ENCODE data around the gene BRD3.

BRD3 gene

DNA sequence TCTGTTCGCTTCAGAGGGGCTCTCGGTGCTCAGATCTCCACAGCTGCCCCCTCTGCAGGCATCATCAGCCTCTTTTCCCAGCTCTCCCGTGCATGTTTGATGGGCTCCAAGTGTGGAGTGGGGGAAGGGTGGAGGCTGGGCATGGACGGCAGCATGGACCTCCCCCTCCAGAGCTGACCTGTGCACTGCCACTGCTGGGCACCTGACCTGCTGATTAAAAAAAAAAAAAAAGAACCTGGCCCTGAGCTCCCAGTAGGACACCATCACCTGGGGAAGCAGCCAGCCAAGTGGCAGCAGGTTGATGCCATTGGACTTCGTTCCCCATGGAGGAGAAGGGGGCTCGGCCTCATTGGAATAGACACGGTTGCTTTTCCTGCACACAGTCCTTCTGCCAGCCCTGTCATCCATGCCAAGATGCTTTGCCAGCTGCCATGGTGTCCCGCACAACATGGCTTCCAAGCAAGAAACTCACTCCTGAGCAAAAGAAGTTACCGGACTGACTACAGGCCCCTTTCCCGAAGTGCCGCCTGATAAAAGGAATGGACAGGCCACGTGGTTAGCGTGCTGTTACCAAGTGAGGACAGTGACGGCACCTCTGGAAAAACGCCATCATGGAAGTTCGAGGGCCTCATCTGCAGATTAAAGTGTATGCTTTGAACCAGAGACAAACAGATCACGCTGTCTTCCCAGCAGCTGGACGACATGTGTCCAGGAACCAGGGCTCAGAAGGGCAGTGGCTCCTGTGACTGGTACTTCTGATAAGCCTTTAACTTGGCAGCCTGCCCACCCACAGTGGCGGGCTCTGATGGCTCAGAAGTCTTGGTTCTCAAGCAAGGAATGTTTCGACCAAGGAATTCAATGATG lies 57.3 kb downstream of the BRD3 start:
- Histone ChIP-seq H3K9me3 (ENCODE audit: control insufficient read depth, insufficient read depth, low read length) (peaks cover 14% of the 10 kb centered on the region; the same call in 1 of the 2 replicates), H3K36me3 (ENCODE audit: insufficient read depth, low read length) (no peaks in the 10 kb centered on the region), H3K9ac (ENCODE audit: low read depth, low read length) (no peak overlapping the region), H3K4me1 (ENCODE audit: insufficient read depth, low read length) (no peaks in the 10 kb centered on the region)

DNA sequence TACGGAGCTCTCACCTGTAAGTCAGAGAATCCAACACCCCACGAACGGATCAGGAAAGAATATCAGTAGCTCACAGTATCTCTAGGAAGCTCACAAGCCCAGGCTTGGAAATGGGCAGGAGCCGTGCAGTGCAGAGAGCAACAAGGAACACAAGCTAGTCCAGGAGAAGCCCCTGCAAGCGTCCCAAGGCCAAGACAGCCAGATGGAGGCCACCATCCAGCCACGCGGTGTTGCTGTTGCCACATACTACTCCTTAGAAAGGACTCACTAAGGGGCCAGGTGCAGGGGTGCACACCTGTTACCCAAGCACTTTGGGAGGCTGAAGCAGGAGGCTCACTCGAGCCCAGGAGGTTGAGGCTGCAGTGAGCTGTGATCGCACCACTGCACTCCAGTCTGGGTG lies 60.3 kb downstream of the BRD3 start:
- H3K9me3 ChIP-seq (ENCODE audit: control insufficient read depth, insufficient read depth, low read length) = peaks cover 6% of the 10 kb centered on the region; the same call in 1 of the 2 replicates
- H3K9ac ChIP-seq (ENCODE audit: low read depth, low read length) = no peak overlapping the region
- H3K36me3 ChIP-seq (ENCODE audit: insufficient read depth, low read length) = no peaks in the 10 kb centered on the region

DNA sequence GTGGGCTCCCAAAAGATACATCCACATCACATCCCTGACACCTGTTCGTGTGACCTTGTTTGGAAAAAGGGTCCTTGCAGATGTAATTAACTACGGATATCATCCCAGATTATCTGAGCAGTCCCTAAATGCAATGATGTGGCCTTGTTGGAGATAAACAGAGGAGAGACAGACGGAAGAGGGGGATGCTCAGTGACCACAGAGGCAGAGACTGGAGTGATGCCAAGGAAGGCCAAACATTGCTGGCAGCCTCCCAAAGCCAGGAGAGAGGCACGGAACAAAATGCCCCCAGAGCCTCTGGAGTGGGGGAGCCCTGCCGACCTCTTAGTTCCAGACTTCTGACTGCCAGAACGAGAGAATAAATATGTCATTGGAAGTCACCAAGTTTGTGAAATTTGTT lies 60.7 kb downstream of the BRD3 start:
- Histone ChIP-seq H3K9ac (ENCODE audit: low read depth, low read length) (no peak overlapping the region), H3K36me3 (ENCODE audit: insufficient read depth, low read length) (no peaks in the 10 kb centered on the region), H3K4me1 (ENCODE audit: insufficient read depth, low read length) (no peaks in the 10 kb centered on the region), H3K9me3 (ENCODE audit: control insufficient read depth, insufficient read depth, low read length) (peaks cover 6% of the 10 kb centered on the region; the same call in 1 of the 2 replicates)

More for the DNA sequence above, 60.3 kb downstream of the BRD3 start:
- H3K4me1 ChIP-seq (ENCODE audit: insufficient read depth, low read length) = no peaks in the 10 kb centered on the region

DNA sequence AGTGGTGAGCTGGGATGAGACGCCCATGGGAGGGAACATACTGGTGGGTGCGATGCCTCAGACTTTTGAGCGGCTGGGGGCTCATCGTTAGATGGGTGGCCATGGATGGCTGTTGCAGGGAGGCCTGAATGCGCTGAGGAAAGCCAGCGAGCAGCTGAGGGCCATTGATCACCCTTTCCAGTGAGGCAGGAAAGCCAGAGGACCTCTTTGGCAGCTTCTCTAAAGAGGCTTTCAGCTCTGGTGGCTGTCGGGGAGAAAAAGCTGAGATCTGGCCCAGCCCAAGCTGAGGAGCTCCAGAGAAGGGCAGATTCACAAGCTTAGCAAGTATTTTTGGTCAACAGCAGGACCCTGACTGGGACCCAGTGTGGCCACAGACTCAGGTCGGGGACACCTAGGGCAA lies 62.4 kb downstream of the BRD3 start:
- no peaks in the 10 kb centered on the region for H3K9me3 ChIP-seq (ENCODE audit: control insufficient read depth, insufficient read depth, low read length)
- no peak overlapping the region for H3K9ac ChIP-seq (ENCODE audit: low read depth, low read length)
- H3K36me3 ChIP-seq (ENCODE audit: insufficient read depth, low read length) = no peaks in the 10 kb centered on the region
- no peaks in the 10 kb centered on the region for H3K4me1 ChIP-seq (ENCODE audit: insufficient read depth, low read length)

DNA sequence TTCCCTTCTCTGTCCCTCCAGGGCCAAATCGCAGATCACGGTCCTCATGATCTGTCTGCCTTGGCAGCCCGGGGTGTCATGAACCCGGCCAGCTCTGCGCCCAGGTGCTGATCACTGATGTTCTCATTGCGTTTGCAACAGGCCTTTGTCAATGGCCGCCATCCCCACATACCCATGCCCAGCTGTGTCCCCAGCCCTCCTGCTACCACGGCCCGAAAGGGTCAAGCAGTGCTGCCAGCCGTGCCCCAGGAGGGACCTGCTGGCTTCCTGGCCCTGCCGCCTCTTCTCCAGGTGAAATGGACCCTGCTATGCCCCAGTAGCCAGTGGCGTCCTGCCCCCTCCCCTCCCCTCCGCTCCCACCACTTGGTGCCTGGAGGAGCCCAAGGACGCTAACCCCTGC lies 62.9 kb downstream of the BRD3 start:
- H3K4me1 ChIP-seq (ENCODE audit: insufficient read depth, low read length) = no peaks in the 10 kb centered on the region
- no peak overlapping the region for H3K9ac ChIP-seq (ENCODE audit: low read depth, low read length)
- no peaks in the 10 kb centered on the region for H3K36me3 ChIP-seq (ENCODE audit: insufficient read depth, low read length)
- H3K9me3 ChIP-seq (ENCODE audit: control insufficient read depth, insufficient read depth, low read length) = no peaks in the 10 kb centered on the region

DNA sequence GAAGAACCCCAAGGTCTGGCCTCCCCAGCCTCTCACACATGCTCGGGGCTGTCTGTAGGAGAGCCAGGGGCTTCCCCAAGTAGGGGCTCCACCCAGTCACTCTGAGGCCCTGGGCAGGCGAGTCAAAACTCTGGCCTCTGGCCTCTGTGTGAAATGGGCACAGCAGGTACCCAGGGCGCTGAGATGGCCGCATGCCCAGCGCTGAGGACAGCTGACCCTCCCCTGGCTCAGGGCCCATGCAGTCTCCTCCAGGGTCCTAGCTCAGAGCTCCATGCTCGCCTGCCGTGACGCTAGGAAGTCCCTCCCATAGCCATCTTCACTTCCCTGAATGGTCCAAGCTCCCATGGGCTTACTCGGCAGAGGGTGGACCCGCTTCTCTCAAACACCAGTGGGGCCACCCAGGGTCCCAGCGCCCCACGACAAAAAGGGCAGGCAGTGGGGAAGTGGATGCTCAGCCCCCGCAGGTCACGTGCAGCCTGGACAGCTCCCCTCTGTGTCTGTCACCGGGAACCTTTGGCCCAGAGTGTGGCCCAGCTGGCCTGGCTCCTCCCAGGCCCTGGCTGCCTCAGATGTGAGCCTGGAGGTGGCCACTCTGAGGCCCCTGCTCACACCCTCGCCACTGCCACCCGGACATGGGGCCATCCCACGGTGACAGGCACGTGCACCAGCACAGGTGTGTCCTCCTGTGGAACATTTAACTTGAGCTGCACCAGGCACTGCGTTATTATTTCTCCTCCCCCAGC lies 63.5 kb downstream of the BRD3 start:
- Histone ChIP-seq H3K9ac (ENCODE audit: low read depth, low read length) (no peak overlapping the region), H3K36me3 (ENCODE audit: insufficient read depth, low read length) (no peaks in the 10 kb centered on the region)

DNA sequence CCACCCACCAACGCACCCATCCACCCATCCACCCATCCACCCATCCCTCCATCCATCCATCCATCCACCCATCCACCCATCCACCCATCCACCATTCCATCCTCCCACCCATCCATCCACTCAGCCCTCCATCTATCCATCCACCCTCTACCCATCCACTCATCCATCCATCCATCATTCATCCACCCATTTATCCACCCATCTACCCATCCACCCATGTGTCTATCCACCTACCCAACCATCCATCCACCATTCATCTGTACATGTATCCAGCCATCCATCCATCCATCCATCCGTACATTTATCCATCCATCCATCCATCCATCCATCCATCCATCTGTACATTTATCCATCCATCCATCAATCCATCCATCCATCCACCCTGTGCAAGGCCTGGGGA lies 64.6 kb downstream of the BRD3 start:
- no peaks in the 10 kb centered on the region for H3K9me3 ChIP-seq (ENCODE audit: control insufficient read depth, insufficient read depth, low read length)
- no peaks in the 10 kb centered on the region for H3K4me1 ChIP-seq (ENCODE audit: insufficient read depth, low read length)
- no peaks in the 10 kb centered on the region for H3K36me3 ChIP-seq (ENCODE audit: insufficient read depth, low read length)
- H3K9ac ChIP-seq (ENCODE audit: low read depth, low read length) = no peak overlapping the region

More for the DNA sequence above, 63.5 kb downstream of the BRD3 start:
- Histone ChIP-seq H3K4me1 (ENCODE audit: insufficient read depth, low read length) (no peaks in the 10 kb centered on the region), H3K9me3 (ENCODE audit: control insufficient read depth, insufficient read depth, low read length) (no peaks in the 10 kb centered on the region)

DNA sequence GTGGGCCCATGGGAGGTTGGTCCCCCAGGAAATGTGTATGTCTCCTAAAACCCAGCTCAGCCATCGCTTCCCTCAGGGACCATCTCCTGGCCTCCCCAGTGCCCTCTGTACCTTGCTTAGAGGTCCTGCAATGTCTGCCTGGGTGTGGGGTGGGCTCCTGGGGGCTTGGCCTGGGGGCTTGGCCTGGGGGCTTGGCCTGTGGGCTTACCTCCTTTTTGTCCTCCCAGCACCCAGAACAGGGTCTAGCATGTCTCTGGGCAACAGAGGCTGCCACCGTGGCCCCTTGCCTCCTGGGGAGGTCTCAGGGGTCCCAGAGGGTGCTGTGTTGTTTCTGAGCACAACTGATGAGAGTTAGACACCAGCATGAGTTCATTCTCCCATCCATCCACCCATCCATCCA lies 65.0 kb downstream of the BRD3 start:
- H3K36me3 ChIP-seq (ENCODE audit: insufficient read depth, low read length) = no peaks in the 10 kb centered on the region
- no peak overlapping the region for H3K9ac ChIP-seq (ENCODE audit: low read depth, low read length)
- no peaks in the 10 kb centered on the region for H3K4me1 ChIP-seq (ENCODE audit: insufficient read depth, low read length)
- no peaks in the 10 kb centered on the region for H3K9me3 ChIP-seq (ENCODE audit: control insufficient read depth, insufficient read depth, low read length)

DNA sequence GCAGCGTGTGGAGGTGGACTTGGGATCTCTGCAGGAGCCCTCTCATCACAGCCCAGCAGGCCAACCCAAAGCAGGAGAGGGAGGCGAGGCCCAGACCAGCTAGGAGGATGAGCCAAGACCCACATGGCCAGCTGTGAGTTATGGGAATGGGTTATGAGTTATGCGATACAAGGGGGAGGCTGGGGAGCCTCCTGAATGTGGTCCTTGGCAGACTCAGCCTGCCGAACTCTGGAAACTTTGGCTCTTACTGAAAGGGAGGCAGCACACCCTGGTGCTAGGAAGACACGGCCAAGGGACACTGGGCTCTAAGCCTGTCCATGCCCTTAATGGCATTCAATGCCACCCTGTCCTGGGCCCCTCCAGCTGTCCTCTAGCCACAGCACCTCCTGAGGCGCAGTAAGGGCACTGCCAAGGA lies 68.0 kb downstream of the BRD3 start:
- Histone ChIP-seq H3K9ac (ENCODE audit: low read depth, low read length) (no peak overlapping the region), H3K36me3 (ENCODE audit: insufficient read depth, low read length) (no peaks in the 10 kb centered on the region), H3K4me1 (ENCODE audit: insufficient read depth, low read length) (no peaks in the 10 kb centered on the region), H3K9me3 (ENCODE audit: control insufficient read depth, insufficient read depth, low read length) (no peaks in the 10 kb centered on the region)

DNA sequence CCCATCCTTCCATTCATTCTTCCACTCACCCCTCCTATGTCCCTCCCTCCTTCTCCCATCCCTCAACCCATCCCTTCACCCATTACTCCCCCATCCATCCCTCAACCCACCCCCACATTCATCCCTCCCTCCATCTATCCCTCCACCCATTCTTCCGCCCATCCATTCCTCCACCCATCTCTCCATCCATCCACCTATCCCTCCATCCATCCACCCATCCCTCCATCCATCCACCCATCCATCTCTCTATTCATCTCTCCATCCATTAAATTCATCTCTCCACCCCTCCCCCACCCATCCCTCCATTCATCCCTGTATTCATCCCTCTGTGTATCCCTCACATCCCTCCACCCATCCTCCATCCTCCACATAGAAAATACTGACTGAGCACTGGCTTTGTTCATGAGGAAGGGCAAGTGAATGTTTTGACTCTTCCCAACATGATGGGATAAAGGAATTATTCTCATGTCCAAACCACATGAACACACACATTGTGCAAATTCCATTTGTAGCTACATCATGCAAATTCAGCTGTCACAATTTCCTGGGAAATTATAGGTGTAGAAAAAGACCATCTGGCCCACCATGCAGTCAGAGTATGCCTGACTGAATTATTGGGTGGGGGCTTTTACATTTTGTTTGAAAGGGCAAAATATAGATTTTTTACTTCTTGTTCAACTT lies 68.8 kb downstream of the BRD3 start:
- peaks cover 2% of the 10 kb centered on the region; the same call in 1 of the 2 replicates for H3K4me1 ChIP-seq (ENCODE audit: insufficient read depth, low read length)
- H3K9me3 ChIP-seq (ENCODE audit: control insufficient read depth, insufficient read depth, low read length) = no peaks in the 10 kb centered on the region
- no peak overlapping the region for H3K9ac ChIP-seq (ENCODE audit: low read depth, low read length)
- no peaks in the 10 kb centered on the region for H3K36me3 ChIP-seq (ENCODE audit: insufficient read depth, low read length)

GRCh38 chr9:133997584-133997983 lies 70.2 kb downstream of the BRD3 start:
- H3K36me3 ChIP-seq (ENCODE audit: insufficient read depth, low read length) = no peaks in the 10 kb centered on the region
- H3K4me1 ChIP-seq (ENCODE audit: insufficient read depth, low read length) = peaks cover 6% of the 10 kb centered on the region; the same call in 1 of the 2 replicates

DNA sequence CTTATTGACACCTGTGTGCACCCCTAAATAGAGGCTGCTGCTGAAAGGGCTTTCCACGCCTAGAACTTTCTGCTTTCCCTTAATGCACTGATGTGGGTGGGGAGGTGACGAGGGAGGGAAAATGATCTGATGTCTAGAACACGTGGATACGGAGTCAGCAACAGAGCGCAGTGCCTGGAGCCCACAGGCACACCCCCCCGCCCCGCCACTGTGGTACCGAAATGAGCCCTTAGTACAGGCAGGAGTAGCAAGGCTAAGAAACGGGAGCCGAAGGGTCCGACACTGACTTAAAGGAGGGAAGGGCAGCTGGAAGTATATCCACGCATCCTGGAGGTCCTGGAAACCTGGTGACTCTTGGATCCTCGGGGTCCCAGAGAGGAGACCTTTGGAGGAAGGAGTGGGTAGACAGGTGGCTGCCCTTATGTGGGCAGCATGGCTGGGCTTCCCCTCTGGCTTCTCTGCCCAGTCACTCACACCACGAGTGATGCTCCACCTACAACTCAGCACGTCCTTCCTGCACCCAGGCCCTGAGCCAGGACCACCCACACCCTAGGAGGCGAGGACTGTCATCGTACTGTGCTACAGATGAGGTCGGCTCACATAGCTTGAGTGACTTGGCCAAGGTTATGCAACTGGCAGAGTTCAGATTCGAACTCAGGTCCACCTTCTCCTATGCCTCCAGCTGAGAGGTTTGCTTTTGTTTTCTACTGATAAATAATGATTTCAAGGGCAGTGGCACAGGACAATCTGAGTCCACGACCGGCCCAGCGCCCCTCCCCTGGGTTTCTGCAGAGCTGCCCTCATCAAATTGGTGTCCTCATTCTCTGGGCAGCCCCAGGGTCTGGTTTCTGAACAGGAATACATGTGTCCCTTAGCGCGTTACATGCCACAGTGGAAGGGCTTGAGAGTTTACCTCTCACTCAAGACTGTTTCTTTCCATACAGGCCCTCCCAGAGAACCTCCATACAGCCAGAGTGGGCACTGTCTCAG lies 71.0 kb downstream of the BRD3 start:
- Histone ChIP-seq H3K4me1 (ENCODE audit: insufficient read depth, low read length) (peaks cover 6% of the 10 kb centered on the region; the same call in 1 of the 2 replicates), H3K9ac (ENCODE audit: low read depth, low read length) (no peak overlapping the region), H3K36me3 (ENCODE audit: insufficient read depth, low read length) (no peaks in the 10 kb centered on the region), H3K9me3 (ENCODE audit: control insufficient read depth, insufficient read depth, low read length) (no peaks in the 10 kb centered on the region)

More at GRCh38 chr9:133997584-133997983, 70.2 kb downstream of the BRD3 start:
- H3K9ac ChIP-seq (ENCODE audit: low read depth, low read length) = no peak overlapping the region
- H3K9me3 ChIP-seq (ENCODE audit: control insufficient read depth, insufficient read depth, low read length) = no peaks in the 10 kb centered on the region

GRCh38 chr9:133995012-133995896 lies 72.6 kb downstream of the BRD3 start:
- no peaks in the 10 kb centered on the region for H3K36me3 ChIP-seq (ENCODE audit: insufficient read depth, low read length)
- H3K4me1 ChIP-seq (ENCODE audit: insufficient read depth, low read length) = peaks cover 6% of the 10 kb centered on the region; the same call in 1 of the 2 replicates
- no peaks in the 10 kb centered on the region for H3K9me3 ChIP-seq (ENCODE audit: control insufficient read depth, insufficient read depth, low read length)
- no peak overlapping the region for H3K9ac ChIP-seq (ENCODE audit: low read depth, low read length)

All from ES-I3 (cell line).